Right lobe of liver (tissue), 6 donors: ENCODE measurements around the gene CBFA2T2. TPM values are rescaled to one million over a fixed set of nuclear protein-coding genes. Genes with fewer than 3 reads are reported as not detected.
A peak's percentile ranks its signal among the peaks of the same experiment; 100 is the strongest.

ENCODE experiments used
- ATAC-seq, 4 donors: fragments of 200-7000 bp; cut with Tn5 transposase; one replicate each; pipeline ENCODE4 v1.9.1; 2020; ENCODE audit warnings: mild to moderate bottlenecking in 4 of 4, moderate library complexity in 4 of 4
- DNase-seq, 3 donors: peaks; one replicate each; pipeline ENCODE4 v3.0.0-alpha.2; 2020
- H3K27ac ChIP-seq, 3 donors: fragments of 200-600 bp; one replicate each; pipeline ENCODE4 v1.8.0; 2022
- H3K27me3 ChIP-seq, 2 donors: fragments of 200-600 bp; one replicate each; pipeline ENCODE4 v1.8.0; 2022
- H3K36me3 ChIP-seq, 4 donors: fragments of 200-600 bp; sonication (generic) in 1 of 4; one replicate each; pipeline versions ENCODE4 v1.5.1 to v1.8.0; 2017 to 2022; ENCODE audit warnings: control low read depth in 1 of 4
- H3K4me1 ChIP-seq, 4 donors: fragments of 200-600 bp; sonication (generic) in 1 of 4; one replicate each; pipeline versions ENCODE4 v1.5.1 to v1.8.0; 2017 to 2022; ENCODE audit warnings: control low read depth in 1 of 4
- H3K4me3 ChIP-seq, 3 donors: fragments of 200-600 bp; one replicate each; pipeline ENCODE4 v1.8.0; 2022
- H3K9me3 ChIP-seq, 4 donors: fragments of 200-600 bp; sonication (generic) in 1 of 4; one replicate each; pipeline versions ENCODE4 v1.5.1 to v1.8.0; 2017 to 2022; ENCODE audit warnings: control low read depth in 1 of 4
- CTCF ChIP-seq, 4 donors: fragments of 200-600 bp in 3 of 4; fragments of 450-650 bp in 1 of 4; IDR thresholded peaks; one replicate each; pipeline versions ENCODE4 v1.5.1 to v1.8.0; 2016 to 2022; ENCODE audit warnings: antibody characterized with exemption in 4 of 4, mild to moderate bottlenecking in 2 of 4
- POLR2A ChIP-seq: fragments of 450-650 bp; IDR thresholded peaks from one replicate; pipeline ENCODE4 v1.6.1; 2017; ENCODE audit warnings: antibody characterized with exemption, mild to moderate bottlenecking
- WGBS: methylation state at CpG from one replicate; pipeline ENCODE4 v1.1.6; 2018; ENCODE audit warnings: low coverage, low lambda C conversion rate; ENCODE audit not compliant: insufficient coverage; ENCODE audit errors: missing lambda C conversion rate; 5-methylcytosine and 5-hydroxymethylcytosine counted together
- intact Hi-C, 2 donors: fragments of 100-400 bp; cut with DNase I; formaldehyde crosslinking; loops; one replicate each; pipeline versions ENCODE4 v1.11.2 to v1.14.1; 2022
- total RNA-seq, 6 experiments: library from RNA; depleted of rRNA in 2 of 6; stranded (reverse); fragments of >200 nt in 2 of 6; fragmentation: NEBNext Ultra II Directional in 3 of 6; extraction: Animal tissue kit (Norgen Biotek cat#: 25700) in 3 of 6; gene quantifications; one replicate each; pipeline versions ENCODE4 v1.1.0 to v1.2.4, GENCODE V29; 2016 to 2023
- donor health status: DM: no; HTN: yes; CAD: no.
- donor health status: DM: no; HTN: no; CAD: no.
- donor health status: DM: no; HTN: no; CAD: no.
- donor health status: DM: no; HTN: yes; CAD: no.
- donor health status: DM: no; HTN: yes; CAD: no.

Gene CBFA2T2
- total RNA-seq, 6 experiments from 2014 or later, result 4.5 to 7.3 (median 5.6) TPM

- intact Hi-C loops, result no loop called here
- H3K27me3 ChIP-seq, result no peaks in the 10 kb centered on the region
- ATAC-seq (peak; percentile 55 to 99 (median 84)), DNase-seq (no peak)
- H3K4me1 ChIP-seq, result peaks cover 0 to 10% (median 0%) of the 10 kb centered on the region in 4 donors
- no CpG with 5 or more reads among the region's 1 CpG for WGBS
- peak overlapping the region in 2 of 3 donors; percentile 25 to 37 for H3K27ac ChIP-seq
- no peak overlapping the region for H3K4me3 ChIP-seq
- TF ChIP-seq POLR2A (no peak), CTCF (IDR thresholded peaks at IDR 0.05) (no peak)
- H3K36me3 ChIP-seq, result peaks cover 0 to 16% (median 9%) of the 10 kb centered on the region in 4 donors
- no peaks in the 10 kb centered on the region for H3K9me3 ChIP-seq
Observed at GRCh38 chr20:33636776-33637175, 146.9 kb downstream of the CBFA2T2 start.

- WGBS, result 64% methylated on average over 11 of the region's 13 CpGs
- intact Hi-C loops, result no loop called here
- peaks cover 0 to 18% (median 0%) of the 10 kb centered on the region in 4 donors for H3K4me1 ChIP-seq
- TF ChIP-seq CTCF (IDR thresholded peaks at IDR 0.05) (no peak), POLR2A (no peak)
- no peaks in the 10 kb centered on the region for H3K9me3 ChIP-seq
- DNase-seq, result no peak
- peaks cover 0 to 31% (median 10%) of the 10 kb centered on the region in 4 donors for H3K36me3 ChIP-seq
- H3K27ac ChIP-seq, result no peak overlapping the region
- H3K27me3 ChIP-seq, result no peaks in the 10 kb centered on the region
- no peak overlapping the region for H3K4me3 ChIP-seq
- ATAC-seq, result no peak
Observed at GRCh38 chr20:33640287-33640686, 150.4 kb downstream of the CBFA2T2 start.

GRCh38 chr20:33644313-33645071 is 154.6 kb downstream of the CBFA2T2 start:
- WGBS, result 80% methylated on average over 5 of the region's 28 CpGs
- no peak for TF ChIP-seq POLR2A
- no peak for TF ChIP-seq CTCF (IDR thresholded peaks at IDR 0.05)
- intact Hi-C loops, result no loop called here
- Histone ChIP-seq H3K4me3 (no peak overlapping the region), H3K27ac (no peak overlapping the region), H3K4me1 (peaks cover 0 to 38% (median 8%) of the 10 kb centered on the region in 4 donors), H3K27me3 (no peaks in the 10 kb centered on the region), H3K36me3 (peaks cover 0 to 27% (median 4%) of the 10 kb centered on the region in 4 donors), H3K9me3 (no peaks in the 10 kb centered on the region)
- ATAC-seq (no peak), DNase-seq (no peak)

GRCh38 chr20:33645072-33645358 is 155.1 kb downstream of the CBFA2T2 start:
- no peak overlapping the region for H3K27ac ChIP-seq
- TF ChIP-seq POLR2A, result no peak
- no peak for TF ChIP-seq CTCF (IDR thresholded peaks at IDR 0.05)
- peaks cover 0 to 38% (median 8%) of the 10 kb centered on the region in 4 donors for H3K4me1 ChIP-seq
- intact Hi-C loops, result no loop called here
- H3K4me3 ChIP-seq, result no peak overlapping the region
- WGBS, result 48% methylated on average over 4 of the region's 4 CpGs
- H3K9me3 ChIP-seq, result no peaks in the 10 kb centered on the region
- no peak for DNase-seq
- H3K27me3 ChIP-seq, result no peaks in the 10 kb centered on the region
- peaks cover 0 to 22% (median 4%) of the 10 kb centered on the region in 4 donors for H3K36me3 ChIP-seq
- peak in 1 of 4 donors; percentile 28 for ATAC-seq
